ENCODE results near the gene IMPDH1. TPM values are rescaled to one million over a fixed set of nuclear protein-coding genes. Genes with fewer than 3 reads are reported as not detected.

Gene IMPDH1
- total and polyA plus RNA-seq, 9 of the 15 experiments (the other 6 are each of a cell fraction or from before 2014, with no cell fraction given) = 0.80 to 118 (median 64.3) TPM

DNA sequence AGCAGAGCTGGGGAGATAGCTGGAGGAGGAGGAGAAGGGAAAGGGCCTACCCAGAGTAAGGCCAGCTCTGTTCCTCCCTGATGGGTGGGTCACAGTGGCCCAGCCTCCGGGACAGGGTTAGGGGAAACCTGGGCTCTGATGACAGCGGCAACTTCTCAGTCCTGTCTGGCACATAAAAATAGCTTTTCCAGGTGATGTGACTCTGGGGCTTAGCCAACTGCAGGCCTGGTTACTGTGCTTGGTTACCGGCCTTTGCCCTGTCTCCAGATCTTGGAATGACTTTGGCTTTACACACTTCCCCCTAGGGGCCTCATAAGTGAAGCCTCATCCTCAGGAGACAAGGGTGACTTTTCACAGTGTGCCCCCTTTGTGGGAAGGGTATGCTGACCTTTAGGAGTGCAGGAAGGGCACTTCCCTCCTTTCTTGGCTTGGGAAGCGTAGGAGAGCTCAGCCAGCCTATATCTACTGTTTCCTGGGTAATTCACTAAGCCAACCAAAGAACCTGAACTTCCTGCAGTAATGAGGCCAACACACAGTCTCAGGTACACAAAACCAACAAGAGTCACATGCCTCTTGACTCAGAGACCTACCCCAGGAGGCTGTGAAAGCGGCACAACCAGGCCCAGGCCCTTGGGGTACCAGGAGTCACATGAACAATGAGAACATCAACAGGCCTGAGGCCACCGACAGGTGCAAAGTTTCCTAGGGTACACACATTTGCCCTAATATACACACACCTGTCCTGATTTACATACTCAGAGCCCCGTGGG lies 34.2 kb upstream of the IMPDH1 start (continued):
- TF ChIP-seq, protein P1, sequence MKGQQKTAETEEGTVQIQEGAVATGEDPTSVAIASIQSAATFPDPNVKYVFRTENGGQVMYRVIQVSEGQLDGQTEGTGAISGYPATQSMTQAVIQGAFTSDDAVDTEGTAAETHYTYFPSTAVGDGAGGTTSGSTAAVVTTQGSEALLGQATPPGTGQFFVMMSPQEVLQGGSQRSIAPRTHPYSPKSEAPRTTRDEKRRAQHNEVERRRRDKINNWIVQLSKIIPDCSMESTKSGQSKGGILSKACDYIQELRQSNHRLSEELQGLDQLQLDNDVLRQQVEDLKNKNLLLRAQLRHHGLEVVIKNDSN (CRISPR knock-in tag; IDR thresholded peaks at IDR 0.05) = peak; percentile 3; the same call in 1 of the 2 replicates

DNA sequence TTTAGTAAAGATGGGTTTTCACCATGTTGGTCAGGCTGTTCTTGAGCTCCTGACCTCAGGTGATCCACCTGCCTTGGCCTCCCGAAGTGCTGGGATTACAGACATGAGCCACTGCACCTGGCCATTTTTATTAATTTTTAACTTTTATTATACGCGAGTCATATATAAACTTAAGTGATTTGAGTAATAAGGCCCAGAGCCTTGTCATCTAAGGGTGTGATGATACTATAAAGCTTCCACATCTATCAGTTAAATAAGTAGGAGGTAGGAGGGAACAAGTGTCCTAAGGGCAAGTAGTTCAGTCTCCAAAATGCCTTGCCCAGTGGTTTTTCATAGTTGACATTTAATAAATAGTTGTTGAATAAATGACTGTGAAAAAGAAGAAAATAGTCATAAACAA lies 32.6 kb upstream of the IMPDH1 start:
- H3K4me3 ChIP-seq = no peak overlapping the region
- ATAC-seq = no peak
- H2AFZ ChIP-seq (ENCODE audit: low read depth, low read length) = no peak overlapping the region
- no peak overlapping the region for H3K9ac ChIP-seq (ENCODE audit: insufficient read depth in 1 of 2, low read depth in 2 of 2, low read length in 2 of 2)
- H3K79me2 ChIP-seq (ENCODE audit: control insufficient read depth, insufficient read depth, low read length) = no peaks in the 10 kb centered on the region
- no peak overlapping the region for H3K4me2 ChIP-seq (ENCODE audit: insufficient read depth, low read length)
- in situ Hi-C loops (cut with MboI) (no loop called here), intact Hi-C loops (cut with micrococcal nuclease) (no loop called here)
- no peaks in the 10 kb centered on the region for H3K9me3 ChIP-seq (replicated peaks; ENCODE audit: control insufficient read depth, insufficient read depth, low read depth, low read length)
- no TSS peak for BruUV-seq (replicated peaks)
- no peak overlapping the region for H3K27ac ChIP-seq (ENCODE audit: extremely low read depth, low read depth, low read length)
- no peaks in the 10 kb centered on the region for H3K36me3 ChIP-seq (ENCODE audit: control insufficient read depth, insufficient read depth, low read length)
- no peaks in the 10 kb centered on the region for H4K20me1 ChIP-seq (replicated peaks; ENCODE audit: control insufficient read depth, insufficient read depth, low read length)
- peaks cover 6 to 21% of the 10 kb centered on the region in 2 experiments; a peak in 4 of 5 replicates for H3K4me1 ChIP-seq (replicated peaks in 1 of 2; ENCODE audit: control insufficient read depth in 2 of 2, insufficient read depth in 2 of 2, low read length in 2 of 2)
- no peak for DNase-seq (ENCODE audit: extremely low read depth in 1 of 4, low spot score in 3 of 4)
- TF ChIP-seq ZNF408 (CRISPR knock-in tag; IDR thresholded peaks at IDR 0.05; ENCODE audit: low read depth) (no peak), ZNF551 (CRISPR knock-in tag; IDR thresholded peaks at IDR 0.05) (no peak), MCM2 (IDR thresholded peaks at IDR 0.05; ENCODE audit: low read depth) (no peak)
- TF ChIP-seq, protein P2, sequence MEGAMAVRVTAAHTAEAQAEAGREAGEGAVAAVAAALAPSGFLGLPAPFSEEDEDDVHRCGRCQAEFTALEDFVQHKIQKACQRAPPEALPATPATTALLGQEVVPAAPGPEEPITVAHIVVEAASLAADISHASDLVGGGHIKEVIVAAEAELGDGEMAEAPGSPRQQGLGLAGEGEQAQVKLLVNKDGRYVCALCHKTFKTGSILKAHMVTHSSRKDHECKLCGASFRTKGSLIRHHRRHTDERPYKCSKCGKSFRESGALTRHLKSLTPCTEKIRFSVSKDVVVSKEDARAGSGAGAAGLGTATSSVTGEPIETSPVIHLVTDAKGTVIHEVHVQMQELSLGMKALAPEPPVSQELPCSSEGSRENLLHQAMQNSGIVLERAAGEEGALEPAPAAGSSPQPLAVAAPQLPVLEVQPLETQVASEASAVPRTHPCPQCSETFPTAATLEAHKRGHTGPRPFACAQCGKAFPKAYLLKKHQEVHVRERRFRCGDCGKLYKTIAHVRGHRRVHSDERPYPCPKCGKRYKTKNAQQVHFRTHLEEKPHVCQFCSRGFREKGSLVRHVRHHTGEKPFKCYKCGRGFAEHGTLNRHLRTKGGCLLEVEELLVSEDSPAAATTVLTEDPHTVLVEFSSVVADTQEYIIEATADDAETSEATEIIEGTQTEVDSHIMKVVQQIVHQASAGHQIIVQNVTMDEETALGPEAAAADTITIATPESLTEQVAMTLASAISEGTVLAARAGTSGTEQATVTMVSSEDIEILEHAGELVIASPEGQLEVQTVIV (CRISPR knock-in tag; IDR thresholded peaks at IDR 0.05; ENCODE audit: borderline replicate concordance) = no peak
- no peak for FAIRE-seq
- WGBS (ENCODE audit: insufficient coverage, low coverage, missing lambda C conversion rate) = 65% methylated on average over 3 of the region's 3 CpGs
- POLR2A ChIA-PET = interaction anchor here (0.7 to 2.1 kb wide), 2 partner anchors 11 to 35 kb away, joined by 3 to 12 read pairs; no protein-coding TSS in a partner anchor
- H3K27me3 ChIP-seq (ENCODE audit: control insufficient read depth in 2 of 2, insufficient read depth in 2 of 2, low read length in 2 of 2) = no peaks in the 10 kb centered on the region
- H3K9me1 ChIP-seq (ENCODE audit: control insufficient read depth, insufficient read depth, low read length) = no peaks in the 10 kb centered on the region
- CTCF ChIA-PET (ENCODE audit: low intra/inter-chr PET ratio) = no interaction called here
